ENCODE data around the gene PTGES. TPM values are rescaled to one million over a fixed set of nuclear protein-coding genes. Genes with fewer than 3 reads are reported as not detected.

Gene PTGES
- total and polyA plus RNA-seq, 9 of the 15 experiments (the other 6 are each of a cell fraction or from before 2014, with no cell fraction given) = 0.13 TPM; not detected in 8

- TF ChIP-seq PKNOX1 (IDR thresholded peaks at IDR 0.05) (peak; percentile 53; the same call in 1 of the 2 replicates), STAT5A (IDR thresholded peaks at IDR 0.05; ENCODE audit: borderline replicate concordance, low read length) (no peak), HNRNPH1 (optimal IDR thresholded peaks at IDR 0.05; ENCODE audit: low read depth, low read length) (no peak), EP300 (IDR thresholded peaks at IDR 0.05; ENCODE audit: low read length) (peak; percentile 25; the same call in 1 of the 2 replicates), RCOR1 (IDR thresholded peaks at IDR 0.05; ENCODE audit: borderline replicate concordance in 1 of 2, low read depth in 2 of 2, low read length in 2 of 2) (no peak; a peak in 1 of 4 replicates), USF2 (CRISPR knock-in tag; IDR thresholded peaks at IDR 0.05) (no peak), SAP30 (IDR thresholded peaks at IDR 0.05; ENCODE audit: borderline replicate concordance, insufficient read depth, low read depth, low read length, poor library complexity, severe bottlenecking) (peak; percentile 64), DIDO1 (tag; IDR thresholded peaks at IDR 0.05; ENCODE audit: low read depth) (0 out of 2 replicates have a peak, but pooled peaks have one; percentile 40), ZNF354B (CRISPR knock-in tag; IDR thresholded peaks at IDR 0.05) (no peak), NFIX (CRISPR knock-in tag; IDR thresholded peaks at IDR 0.05; ENCODE audit: low read depth) (no peak), CCNT2 (IDR thresholded peaks at IDR 0.05; ENCODE audit: borderline replicate concordance, extremely low read depth, insufficient read length, low read depth, low read length) (peak; percentile 92), PRPF4 (IDR thresholded peaks at IDR 0.05; ENCODE audit: insufficient read depth, low read depth, low read length, poor library complexity, severe bottlenecking) (no peak), PHB2 (IDR thresholded peaks at IDR 0.05; ENCODE audit: low read depth) (no peak)
- TF ChIP-seq, protein P1, sequence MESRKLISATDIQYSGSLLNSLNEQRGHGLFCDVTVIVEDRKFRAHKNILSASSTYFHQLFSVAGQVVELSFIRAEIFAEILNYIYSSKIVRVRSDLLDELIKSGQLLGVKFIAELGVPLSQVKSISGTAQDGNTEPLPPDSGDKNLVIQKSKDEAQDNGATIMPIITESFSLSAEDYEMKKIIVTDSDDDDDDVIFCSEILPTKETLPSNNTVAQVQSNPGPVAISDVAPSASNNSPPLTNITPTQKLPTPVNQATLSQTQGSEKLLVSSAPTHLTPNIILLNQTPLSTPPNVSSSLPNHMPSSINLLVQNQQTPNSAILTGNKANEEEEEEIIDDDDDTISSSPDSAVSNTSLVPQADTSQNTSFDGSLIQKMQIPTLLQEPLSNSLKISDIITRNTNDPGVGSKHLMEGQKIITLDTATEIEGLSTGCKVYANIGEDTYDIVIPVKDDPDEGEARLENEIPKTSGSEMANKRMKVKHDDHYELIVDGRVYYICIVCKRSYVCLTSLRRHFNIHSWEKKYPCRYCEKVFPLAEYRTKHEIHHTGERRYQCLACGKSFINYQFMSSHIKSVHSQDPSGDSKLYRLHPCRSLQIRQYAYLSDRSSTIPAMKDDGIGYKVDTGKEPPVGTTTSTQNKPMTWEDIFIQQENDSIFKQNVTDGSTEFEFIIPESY (CRISPR knock-in tag; IDR thresholded peaks at IDR 0.05) = peak; percentile 72
- TF ChIP-seq, protein P2, sequence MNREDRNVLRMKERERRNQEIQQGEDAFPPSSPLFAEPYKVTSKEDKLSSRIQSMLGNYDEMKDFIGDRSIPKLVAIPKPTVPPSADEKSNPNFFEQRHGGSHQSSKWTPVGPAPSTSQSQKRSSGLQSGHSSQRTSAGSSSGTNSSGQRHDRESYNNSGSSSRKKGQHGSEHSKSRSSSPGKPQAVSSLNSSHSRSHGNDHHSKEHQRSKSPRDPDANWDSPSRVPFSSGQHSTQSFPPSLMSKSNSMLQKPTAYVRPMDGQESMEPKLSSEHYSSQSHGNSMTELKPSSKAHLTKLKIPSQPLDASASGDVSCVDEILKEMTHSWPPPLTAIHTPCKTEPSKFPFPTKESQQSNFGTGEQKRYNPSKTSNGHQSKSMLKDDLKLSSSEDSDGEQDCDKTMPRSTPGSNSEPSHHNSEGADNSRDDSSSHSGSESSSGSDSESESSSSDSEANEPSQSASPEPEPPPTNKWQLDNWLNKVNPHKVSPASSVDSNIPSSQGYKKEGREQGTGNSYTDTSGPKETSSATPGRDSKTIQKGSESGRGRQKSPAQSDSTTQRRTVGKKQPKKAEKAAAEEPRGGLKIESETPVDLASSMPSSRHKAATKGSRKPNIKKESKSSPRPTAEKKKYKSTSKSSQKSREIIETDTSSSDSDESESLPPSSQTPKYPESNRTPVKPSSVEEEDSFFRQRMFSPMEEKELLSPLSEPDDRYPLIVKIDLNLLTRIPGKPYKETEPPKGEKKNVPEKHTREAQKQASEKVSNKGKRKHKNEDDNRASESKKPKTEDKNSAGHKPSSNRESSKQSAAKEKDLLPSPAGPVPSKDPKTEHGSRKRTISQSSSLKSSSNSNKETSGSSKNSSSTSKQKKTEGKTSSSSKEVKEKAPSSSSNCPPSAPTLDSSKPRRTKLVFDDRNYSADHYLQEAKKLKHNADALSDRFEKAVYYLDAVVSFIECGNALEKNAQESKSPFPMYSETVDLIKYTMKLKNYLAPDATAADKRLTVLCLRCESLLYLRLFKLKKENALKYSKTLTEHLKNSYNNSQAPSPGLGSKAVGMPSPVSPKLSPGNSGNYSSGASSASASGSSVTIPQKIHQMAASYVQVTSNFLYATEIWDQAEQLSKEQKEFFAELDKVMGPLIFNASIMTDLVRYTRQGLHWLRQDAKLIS (CRISPR knock-in tag; IDR thresholded peaks at IDR 0.05) = peak; percentile 50; the same call in 1 of the 2 replicates
Observed at GRCh38 chr9:129737479-129738274, 15.2 kb downstream of the PTGES start (continued).
